Left ventricle myocardium inferior (tissue), 1 donor: ENCODE results near the gene MYO18B. TPM values are rescaled to one million over a fixed set of nuclear protein-coding genes. Genes with fewer than 3 reads are reported as not detected.

ENCODE experiments used
- DNase-seq: peaks from one replicate; pipeline ENCODE4 v3.0.0-alpha.2; 2020
- H3K27ac ChIP-seq: fragments of 200-600 bp; replicated peaks from 2 replicates; pipeline ENCODE4 v1.8.0; 2021
- H3K27me3 ChIP-seq: fragments of 200-600 bp; 2 replicates; pipeline ENCODE4 v1.8.0; 2021; ENCODE audit warnings: low read depth
- H3K36me3 ChIP-seq: fragments of 200-600 bp; 2 replicates; pipeline ENCODE4 v1.8.0; 2021
- H3K4me1 ChIP-seq: fragments of 200-600 bp; 2 replicates; pipeline ENCODE4 v1.8.0; 2021
- H3K4me3 ChIP-seq: fragments of 200-600 bp; 2 replicates; pipeline ENCODE4 v1.8.0; 2021; ENCODE audit warnings: mild to moderate bottlenecking, moderate library complexity
- H3K9me3 ChIP-seq: fragments of 200-600 bp; replicated peaks from 2 replicates; pipeline ENCODE4 v1.8.0; 2021
- intact Hi-C: fragments of 100-400 bp; cut with micrococcal nuclease; formaldehyde crosslinking; loops from one replicate; pipeline ENCODE4 v1.11.0; 2022
- total RNA-seq: library from RNA; stranded (reverse); fragmentation: NEBNext Ultra II Directional; extraction: Animal tissue kit (Norgen Biotek cat#: 25700); gene quantifications from one replicate; pipeline ENCODE4 v1.2.1, GENCODE V29; 2021
- TF ChIP-seq, protein P1 (sequence below): fragments of 200-600 bp; IDR thresholded peaks from 2 replicates; pipeline ENCODE4 v1.8.0; 2021; ENCODE audit warnings: antibody characterized with exemption, mild to moderate bottlenecking, borderline replicate concordance
- donor health status: DM: no; HTN: yes; CAD: no; lungs with severe emphysema.

Gene MYO18B
- total RNA-seq, 1 donor from 2014 or later, result 163 TPM

DNA sequence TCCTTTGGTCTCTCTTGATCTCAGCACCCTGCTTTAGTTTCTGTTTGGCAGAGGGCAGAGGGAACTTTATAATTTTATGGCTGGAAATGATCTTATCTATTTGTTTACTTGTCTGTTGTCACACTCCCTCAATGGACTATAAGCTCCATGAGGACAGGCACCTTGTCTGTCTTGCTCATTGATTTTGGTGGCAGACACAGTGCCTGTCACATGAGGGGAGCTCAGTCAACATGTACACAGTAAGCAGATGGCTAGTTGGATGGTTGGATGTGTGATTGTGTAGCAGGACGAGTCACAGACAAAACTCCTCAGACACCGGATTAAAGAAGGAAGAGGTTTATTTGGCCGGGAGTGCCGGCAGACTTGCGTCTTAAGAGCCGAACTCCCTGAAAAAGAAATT lies 80.4 kb downstream of the MYO18B start:
- Histone ChIP-seq H3K27me3 (no peaks in the 10 kb centered on the region), H3K36me3 (peaks cover 25% of the 10 kb centered on the region), H3K4me1 (peaks cover 4% of the 10 kb centered on the region), H3K9me3 (no peaks in the 10 kb centered on the region), H3K27ac (no peak overlapping the region), H3K4me3 (no peak overlapping the region)
- intact Hi-C loops, result no loop called here
- no peak for DNase-seq
- TF ChIP-seq, protein P1, sequence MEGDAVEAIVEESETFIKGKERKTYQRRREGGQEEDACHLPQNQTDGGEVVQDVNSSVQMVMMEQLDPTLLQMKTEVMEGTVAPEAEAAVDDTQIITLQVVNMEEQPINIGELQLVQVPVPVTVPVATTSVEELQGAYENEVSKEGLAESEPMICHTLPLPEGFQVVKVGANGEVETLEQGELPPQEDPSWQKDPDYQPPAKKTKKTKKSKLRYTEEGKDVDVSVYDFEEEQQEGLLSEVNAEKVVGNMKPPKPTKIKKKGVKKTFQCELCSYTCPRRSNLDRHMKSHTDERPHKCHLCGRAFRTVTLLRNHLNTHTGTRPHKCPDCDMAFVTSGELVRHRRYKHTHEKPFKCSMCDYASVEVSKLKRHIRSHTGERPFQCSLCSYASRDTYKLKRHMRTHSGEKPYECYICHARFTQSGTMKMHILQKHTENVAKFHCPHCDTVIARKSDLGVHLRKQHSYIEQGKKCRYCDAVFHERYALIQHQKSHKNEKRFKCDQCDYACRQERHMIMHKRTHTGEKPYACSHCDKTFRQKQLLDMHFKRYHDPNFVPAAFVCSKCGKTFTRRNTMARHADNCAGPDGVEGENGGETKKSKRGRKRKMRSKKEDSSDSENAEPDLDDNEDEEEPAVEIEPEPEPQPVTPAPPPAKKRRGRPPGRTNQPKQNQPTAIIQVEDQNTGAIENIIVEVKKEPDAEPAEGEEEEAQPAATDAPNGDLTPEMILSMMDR, result no peak

DNA sequence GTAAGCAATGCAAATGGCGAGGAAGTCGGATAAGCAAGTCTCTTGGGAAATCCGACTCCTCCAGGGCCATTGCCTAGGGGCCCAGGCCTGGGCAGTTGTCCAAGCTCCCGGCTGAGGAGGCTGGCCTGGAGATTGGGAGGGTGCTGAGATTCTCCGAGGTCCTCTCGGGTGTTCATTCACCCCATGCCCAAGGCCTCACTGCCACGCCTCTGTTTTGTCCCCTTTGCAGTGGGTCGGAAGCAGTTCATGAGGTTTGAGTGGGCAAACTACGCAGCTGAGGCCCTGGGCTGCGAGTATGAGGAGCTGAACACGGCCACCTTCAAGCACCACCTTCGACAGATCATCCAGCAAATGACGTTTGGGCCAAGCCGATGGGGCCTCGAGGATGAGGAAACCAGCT lies 81.3 kb downstream of the MYO18B start:
- Histone ChIP-seq H3K4me1 (peaks cover 4% of the 10 kb centered on the region), H3K27ac (no peak overlapping the region), H3K4me3 (no peak overlapping the region), H3K27me3 (no peaks in the 10 kb centered on the region), H3K9me3 (no peaks in the 10 kb centered on the region), H3K36me3 (peaks cover 34% of the 10 kb centered on the region)
- intact Hi-C loops, result no loop called here
- TF ChIP-seq, protein P1, result no peak
- no peak for DNase-seq

DNA sequence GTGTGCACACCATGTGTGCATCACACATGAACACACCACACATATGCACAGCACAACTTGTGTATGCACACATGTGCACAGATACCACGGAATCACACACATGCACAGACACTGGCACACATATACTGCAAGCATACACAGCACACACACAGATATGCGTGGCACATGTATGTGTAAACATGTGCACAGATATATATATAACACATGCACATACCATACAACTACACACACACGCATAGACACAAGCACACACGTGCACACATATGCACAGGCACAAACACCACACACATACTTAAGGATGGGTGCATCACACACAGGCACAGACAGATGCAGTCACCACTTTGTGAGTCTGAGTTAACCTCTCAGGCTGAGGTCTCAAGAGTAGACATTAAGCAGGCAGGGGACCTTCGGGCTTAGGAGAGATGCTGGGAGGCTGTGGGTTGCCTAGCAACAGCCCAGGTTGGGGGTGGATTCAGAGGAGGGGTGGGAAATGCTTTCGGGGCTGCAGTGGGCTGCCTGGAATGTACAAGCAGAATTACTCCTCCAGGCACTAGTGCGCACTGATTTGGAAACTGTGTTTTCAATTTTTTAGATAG lies 82.9 kb downstream of the MYO18B start:
- DNase-seq, result no peak
- Histone ChIP-seq H3K36me3 (peaks cover 50% of the 10 kb centered on the region), H3K27ac (no peak overlapping the region), H3K4me3 (no peak overlapping the region), H3K27me3 (no peaks in the 10 kb centered on the region), H3K4me1 (peaks cover 4% of the 10 kb centered on the region), H3K9me3 (peaks cover 3% of the 10 kb centered on the region)
- TF ChIP-seq, protein P1, result no peak
- intact Hi-C loops, result no loop called here

DNA sequence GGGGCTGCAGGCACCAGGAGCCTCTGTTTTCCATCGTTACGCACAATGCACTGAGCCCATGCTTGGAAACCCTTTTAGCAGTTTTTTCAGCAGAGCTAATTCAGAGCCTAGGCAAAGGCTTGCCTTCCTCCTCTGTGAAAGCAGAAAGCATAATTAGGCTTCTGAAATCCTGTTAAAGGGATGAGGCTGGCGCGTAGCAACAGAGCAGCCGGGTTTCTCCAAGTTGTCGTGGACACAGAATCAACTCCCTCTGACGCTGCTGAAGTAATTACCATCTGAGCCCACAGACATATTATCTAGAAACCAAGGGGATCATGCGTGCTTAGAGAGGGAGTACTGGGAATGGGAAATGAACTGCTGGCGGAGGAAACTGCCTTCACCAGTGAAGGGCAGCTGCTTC lies 85.4 kb downstream of the MYO18B start:
- intact Hi-C loops, result no loop called here
- Histone ChIP-seq H3K27me3 (no peaks in the 10 kb centered on the region), H3K9me3 (peaks cover 9% of the 10 kb centered on the region), H3K27ac (no peak overlapping the region), H3K36me3 (peaks cover 63% of the 10 kb centered on the region), H3K4me1 (peaks cover 29% of the 10 kb centered on the region), H3K4me3 (no peak overlapping the region)
- DNase-seq, result no peak
- TF ChIP-seq, protein P1, result no peak

DNA sequence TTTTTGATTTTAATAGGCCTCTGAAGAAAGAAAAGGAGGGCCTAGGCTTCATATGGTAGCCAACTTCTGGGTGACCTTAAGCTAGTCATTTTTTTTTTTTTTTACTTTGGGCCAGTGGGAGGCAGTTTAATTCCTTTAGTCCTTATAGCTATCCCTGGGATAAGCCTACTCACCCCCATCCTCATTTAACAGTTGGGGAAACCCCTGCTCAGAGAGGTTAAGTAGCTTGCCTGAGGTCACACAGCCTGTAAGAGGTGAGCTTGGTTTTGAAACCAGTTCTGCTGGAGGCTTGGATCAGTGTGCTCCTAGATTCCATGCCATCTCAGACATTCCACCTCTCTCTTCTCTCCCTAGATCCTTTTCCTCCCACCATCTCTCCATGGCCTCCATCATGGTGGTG lies 86.4 kb downstream of the MYO18B start:
- Histone ChIP-seq H3K4me3 (no peak overlapping the region), H3K36me3 (peaks cover 65% of the 10 kb centered on the region), H3K27me3 (no peaks in the 10 kb centered on the region), H3K27ac (no peak overlapping the region), H3K9me3 (peaks cover 9% of the 10 kb centered on the region), H3K4me1 (peaks cover 35% of the 10 kb centered on the region)
- TF ChIP-seq, protein P1, result no peak
- DNase-seq, result no peak
- intact Hi-C loops, result no loop called here
